ENCODE measurements around the gene PCDHGB5.
"Not testable (repeated sequence)": the region's sequence is repeated elsewhere in the genome, so short reads cannot be mapped to it uniquely, and the experiment has no call there.

Gene PCDHGB5

DNA sequence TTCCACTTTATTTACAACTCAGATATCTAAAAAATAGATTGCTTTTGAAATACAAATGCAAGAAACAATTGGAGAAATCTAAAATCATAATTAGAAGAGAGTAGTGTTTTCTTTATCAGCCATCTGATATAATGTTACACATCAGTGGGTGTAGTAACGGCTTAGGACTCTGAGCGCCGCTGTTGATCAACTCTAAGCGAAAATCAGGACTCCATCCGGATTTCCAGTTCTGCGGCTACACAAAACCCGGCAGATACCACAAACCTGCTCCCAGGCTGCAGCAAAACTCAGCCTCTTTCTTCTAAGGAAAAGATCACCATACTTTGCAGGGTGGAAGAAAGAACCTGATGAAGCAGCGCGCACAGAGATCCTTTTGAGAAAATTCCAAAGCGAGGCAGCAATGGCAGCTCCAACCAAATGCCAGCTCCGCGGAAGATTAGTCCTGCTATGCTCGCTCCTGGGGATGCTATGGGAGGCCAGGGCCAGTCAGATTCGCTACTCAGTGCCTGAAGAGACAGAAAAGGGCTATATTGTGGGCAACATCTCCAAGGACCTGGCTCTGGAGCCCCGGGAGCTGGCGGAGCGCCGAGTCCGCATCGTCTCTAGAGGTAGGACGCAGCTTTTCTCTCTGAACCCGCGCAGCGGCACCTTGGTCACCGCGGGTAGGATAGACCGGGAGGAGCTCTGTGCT, 5.0 kb downstream of the PCDHGB5 start, which contains the start of gene PCDHGA9:
PCDHGA9 (plus strand) TSS at position 226 of the 691 bp plus-strand sequence; CDS start at position 401, 175 bp downstream.
- H3K4me3 ChIP-seq (ENCODE audit: control insufficient read depth, low read depth, low read length), result no peak within 1 kb of the TSS
- TF ChIP-seq, protein P1, sequence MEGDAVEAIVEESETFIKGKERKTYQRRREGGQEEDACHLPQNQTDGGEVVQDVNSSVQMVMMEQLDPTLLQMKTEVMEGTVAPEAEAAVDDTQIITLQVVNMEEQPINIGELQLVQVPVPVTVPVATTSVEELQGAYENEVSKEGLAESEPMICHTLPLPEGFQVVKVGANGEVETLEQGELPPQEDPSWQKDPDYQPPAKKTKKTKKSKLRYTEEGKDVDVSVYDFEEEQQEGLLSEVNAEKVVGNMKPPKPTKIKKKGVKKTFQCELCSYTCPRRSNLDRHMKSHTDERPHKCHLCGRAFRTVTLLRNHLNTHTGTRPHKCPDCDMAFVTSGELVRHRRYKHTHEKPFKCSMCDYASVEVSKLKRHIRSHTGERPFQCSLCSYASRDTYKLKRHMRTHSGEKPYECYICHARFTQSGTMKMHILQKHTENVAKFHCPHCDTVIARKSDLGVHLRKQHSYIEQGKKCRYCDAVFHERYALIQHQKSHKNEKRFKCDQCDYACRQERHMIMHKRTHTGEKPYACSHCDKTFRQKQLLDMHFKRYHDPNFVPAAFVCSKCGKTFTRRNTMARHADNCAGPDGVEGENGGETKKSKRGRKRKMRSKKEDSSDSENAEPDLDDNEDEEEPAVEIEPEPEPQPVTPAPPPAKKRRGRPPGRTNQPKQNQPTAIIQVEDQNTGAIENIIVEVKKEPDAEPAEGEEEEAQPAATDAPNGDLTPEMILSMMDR (IDR thresholded peaks at IDR 0.05; ENCODE audit: control insufficient read depth, insufficient read depth, low read depth, low read length, missing control alignments), result peak; percentile 33
- DNase-seq (ENCODE audit: low read depth), result no peak

DNA sequence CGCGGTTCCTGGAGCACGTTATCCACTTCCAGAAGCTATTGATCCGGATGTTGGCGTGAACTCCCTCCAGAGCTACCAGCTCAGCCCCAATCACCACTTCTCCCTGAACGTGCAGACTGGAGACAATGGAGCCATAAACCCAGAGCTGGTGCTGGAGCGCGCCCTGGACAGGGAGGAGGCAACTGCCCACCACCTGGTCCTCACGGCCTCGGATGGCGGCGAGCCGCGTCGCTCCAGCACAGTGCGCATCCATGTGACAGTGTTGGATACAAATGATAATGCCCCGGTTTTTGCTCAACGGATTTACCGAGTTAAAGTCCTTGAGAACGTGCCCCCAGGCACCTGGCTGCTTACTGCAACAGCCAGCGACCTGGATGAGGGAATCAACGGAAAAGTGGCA, 5.6 kb downstream of the PCDHGB5 start:
- TF ChIP-seq, protein P1 (IDR thresholded peaks at IDR 0.05; ENCODE audit: control insufficient read depth, insufficient read depth, low read depth, low read length, missing control alignments), result no peak
- DNase-seq (ENCODE audit: low read depth), result no peak
- no peak overlapping the region for H3K4me3 ChIP-seq (ENCODE audit: control insufficient read depth, low read depth, low read length)

DNA sequence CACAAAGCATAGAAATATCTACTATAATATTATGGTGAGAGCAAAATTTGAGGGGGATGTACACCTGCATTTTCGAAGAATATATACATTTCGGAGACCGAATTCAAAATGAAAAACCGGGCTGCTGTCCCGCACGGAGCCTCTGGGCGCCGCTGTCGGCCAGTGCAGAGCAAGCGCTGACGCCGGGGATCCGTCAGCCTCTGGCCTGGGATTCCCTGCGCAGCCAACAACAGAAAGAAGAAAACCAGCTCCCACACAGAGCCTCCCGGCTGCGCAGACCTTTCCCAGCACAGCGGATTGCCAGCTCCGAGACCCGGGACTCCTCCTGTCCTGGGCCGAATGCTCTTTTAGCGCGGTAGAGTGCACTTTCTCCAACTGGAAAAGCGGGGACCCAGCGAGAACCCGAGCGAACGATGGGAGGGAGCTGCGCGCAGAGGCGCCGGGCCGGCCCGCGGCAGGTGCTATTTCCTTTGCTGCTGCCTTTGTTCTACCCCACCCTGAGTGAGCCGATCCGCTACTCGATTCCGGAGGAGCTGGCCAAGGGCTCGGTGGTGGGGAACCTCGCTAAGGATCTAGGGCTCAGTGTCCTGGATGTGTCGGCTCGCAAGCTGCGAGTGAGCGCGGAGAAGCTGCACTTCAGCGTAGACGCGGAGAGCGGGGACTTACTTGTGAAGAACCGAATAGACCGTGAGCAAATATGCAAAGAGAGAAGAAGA, 10.2 kb downstream of the PCDHGB5 start, which contains the start of gene PCDHGB6:
PCDHGB6 (plus strand) TSS at position 232 of the 716 bp plus-strand sequence; CDS start at position 414, 182 bp downstream.
- TF ChIP-seq, protein P1 (IDR thresholded peaks at IDR 0.05; ENCODE audit: control insufficient read depth, insufficient read depth, low read depth, low read length, missing control alignments), result peak; percentile 50
- not testable (repeated sequence) for DNase-seq (ENCODE audit: low read depth); H3K4me3 ChIP-seq (ENCODE audit: control insufficient read depth, low read depth, low read length)

DNA sequence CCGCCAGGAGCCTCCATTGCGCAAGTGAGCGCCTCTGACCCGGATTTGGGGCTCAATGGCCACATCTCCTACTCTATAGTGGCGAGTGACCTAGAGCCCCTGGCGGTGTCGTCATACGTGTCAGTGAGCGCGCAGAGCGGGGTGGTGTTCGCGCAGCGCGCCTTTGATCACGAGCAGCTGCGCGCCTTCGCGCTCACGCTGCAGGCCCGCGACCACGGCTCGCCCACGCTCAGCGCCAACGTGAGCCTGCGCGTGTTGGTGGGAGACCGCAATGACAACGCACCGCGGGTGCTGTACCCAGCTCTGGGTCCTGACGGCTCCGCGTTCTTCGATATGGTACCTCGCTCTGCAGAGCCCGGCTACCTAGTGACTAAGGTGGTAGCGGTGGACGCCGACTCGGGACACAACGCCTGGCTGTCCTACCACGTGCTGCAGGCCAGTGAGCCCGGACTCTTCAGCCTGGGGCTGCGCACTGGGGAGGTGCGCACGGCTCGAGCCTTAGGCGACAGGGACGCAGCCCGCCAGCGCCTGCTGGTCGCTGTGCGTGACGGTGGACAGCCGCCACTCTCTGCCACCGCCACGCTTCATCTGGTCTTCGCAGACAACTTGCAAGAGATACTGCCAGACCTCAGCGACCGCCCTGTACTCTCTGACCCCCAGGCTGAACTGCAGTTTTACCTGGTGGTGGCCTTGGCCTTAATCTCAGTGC, 12.0 kb downstream of the PCDHGB5 start:
- H3K4me3 ChIP-seq (ENCODE audit: control insufficient read depth, low read depth, low read length), result no peak overlapping the region
- TF ChIP-seq, protein P1 (IDR thresholded peaks at IDR 0.05; ENCODE audit: control insufficient read depth, insufficient read depth, low read depth, low read length, missing control alignments), result no peak
- no peak for DNase-seq (ENCODE audit: low read depth)

DNA sequence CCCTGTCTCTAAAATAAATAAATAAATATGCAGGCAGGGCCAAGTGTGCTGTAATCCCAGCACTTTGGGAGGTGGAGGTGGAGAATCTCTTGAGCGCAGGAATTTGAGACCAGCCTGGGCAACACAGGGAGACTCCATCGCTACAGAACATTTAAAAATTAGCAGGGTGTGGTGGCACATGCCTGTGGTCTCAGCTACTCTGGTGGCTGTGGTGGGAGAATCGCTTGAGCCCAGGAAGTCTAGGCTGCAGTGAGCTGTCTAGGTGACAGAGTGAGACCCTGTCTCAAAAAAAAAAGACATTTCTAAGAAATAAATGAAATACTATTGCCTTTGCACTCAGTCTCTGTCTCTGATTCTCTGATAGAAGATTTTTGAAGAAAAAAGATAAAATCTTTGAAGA, 13.8 kb downstream of the PCDHGB5 start:
- TF ChIP-seq, protein P1 (IDR thresholded peaks at IDR 0.05; ENCODE audit: control insufficient read depth, insufficient read depth, low read depth, low read length, missing control alignments), result no peak
- DNase-seq (ENCODE audit: low read depth), result no peak

DNA sequence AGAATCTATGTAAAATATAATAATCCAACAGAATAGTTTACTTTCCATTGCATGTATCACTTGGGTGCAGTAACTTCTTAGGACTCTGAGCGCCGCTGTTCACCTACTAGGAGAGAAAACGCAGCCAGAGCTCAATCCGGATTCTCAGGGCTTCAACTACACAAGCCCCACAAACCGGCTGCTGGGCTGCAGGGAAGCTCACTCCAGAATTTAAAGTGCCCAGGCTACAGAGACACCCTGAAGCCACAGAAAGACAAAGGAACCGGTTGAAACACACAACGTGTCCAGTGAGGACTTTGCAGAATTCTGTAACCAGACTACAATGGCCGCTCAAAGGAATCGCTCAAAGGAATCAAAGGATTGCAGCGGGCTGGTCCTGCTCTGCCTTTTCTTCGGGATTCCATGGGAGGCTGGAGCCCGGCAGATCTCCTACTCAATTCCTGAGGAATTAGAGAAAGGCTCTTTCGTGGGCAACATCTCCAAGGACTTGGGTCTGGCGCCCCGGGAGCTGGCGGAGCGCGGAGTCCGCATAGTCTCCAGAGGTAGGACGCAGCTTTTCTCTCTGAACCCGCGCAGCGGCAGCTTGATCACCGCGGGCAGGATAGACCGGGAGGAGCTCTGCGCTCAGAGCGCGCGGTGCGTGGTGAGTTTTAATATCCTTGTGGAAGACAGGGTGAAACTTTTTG, 15.2 kb downstream of the PCDHGB5 start, which contains the start of gene PCDHGA10:
PCDHGA10 (plus strand) TSS at position 134 of the 686 bp plus-strand sequence; CDS start at position 323, 189 bp downstream.
- TF ChIP-seq, protein P1 (IDR thresholded peaks at IDR 0.05; ENCODE audit: control insufficient read depth, insufficient read depth, low read depth, low read length, missing control alignments), result peak; percentile 70
- peak within 1 kb of the TSS; percentile 25 for H3K4me3 ChIP-seq (ENCODE audit: control insufficient read depth, low read depth, low read length)
- DNase-seq (ENCODE audit: low read depth), result no peak

More for the DNA sequence above, 13.8 kb downstream of the PCDHGB5 start:
- no peak overlapping the region for H3K4me3 ChIP-seq (ENCODE audit: control insufficient read depth, low read depth, low read length)

Measured in AG09309 (cell line).